HG02973 (cell line): ENCODE results near the gene SEMA6B.

Experiments
- ATAC-seq: cut with Tn5 transposase; IDR thresholded peaks from one replicate; pipeline ENCODE4 v1.9.1; 2021; ENCODE audit warnings: moderate library complexity; ENCODE audit not compliant: unreplicated experiment

SEMA6B gene

DNA sequence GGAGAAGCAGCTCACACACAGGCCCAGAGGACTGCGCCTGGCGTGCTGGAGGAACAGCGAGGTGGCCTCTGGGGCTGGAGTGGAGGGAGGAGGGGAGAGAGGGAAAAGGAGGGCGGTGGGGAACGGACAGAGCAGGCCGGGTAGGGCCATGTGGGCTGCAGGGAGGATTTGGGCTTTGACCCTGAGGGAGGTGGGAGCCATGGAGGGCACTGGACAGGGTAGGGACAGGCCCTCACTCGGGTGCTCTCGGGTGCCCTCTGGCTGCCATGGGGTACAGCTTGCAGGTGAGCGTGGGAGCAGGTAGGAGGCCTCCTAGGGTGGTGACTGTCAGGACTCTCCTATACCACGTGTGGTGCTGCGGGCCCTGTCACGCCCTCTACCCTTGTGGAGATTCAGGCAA is 64.0 kb downstream of the SEMA6B start:
- ATAC-seq = no peak

DNA sequence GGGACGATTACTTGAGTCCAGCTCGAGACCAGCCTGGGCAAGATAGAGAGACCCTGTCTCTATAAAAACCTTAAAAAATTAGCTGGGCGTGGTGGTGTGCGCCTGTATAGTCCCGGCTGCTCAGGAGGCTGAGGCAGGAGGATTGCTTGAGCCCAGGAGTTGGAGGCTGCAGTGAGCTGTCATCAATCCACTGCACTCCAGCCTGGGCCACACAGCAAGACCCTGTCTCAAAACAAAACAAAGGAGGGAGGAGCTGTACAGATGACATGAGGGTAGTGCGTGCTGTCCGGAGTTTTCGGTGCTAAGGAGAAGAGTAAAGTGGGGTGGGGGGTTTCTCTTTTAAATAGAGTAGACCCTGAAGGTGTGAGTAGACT is 64.8 kb downstream of the SEMA6B start:
- ATAC-seq = no peak

- no peak for ATAC-seq
These were observed 65.4 kb downstream of the SEMA6B start for GRCh38 chr19:4493929-4494690.

DNA sequence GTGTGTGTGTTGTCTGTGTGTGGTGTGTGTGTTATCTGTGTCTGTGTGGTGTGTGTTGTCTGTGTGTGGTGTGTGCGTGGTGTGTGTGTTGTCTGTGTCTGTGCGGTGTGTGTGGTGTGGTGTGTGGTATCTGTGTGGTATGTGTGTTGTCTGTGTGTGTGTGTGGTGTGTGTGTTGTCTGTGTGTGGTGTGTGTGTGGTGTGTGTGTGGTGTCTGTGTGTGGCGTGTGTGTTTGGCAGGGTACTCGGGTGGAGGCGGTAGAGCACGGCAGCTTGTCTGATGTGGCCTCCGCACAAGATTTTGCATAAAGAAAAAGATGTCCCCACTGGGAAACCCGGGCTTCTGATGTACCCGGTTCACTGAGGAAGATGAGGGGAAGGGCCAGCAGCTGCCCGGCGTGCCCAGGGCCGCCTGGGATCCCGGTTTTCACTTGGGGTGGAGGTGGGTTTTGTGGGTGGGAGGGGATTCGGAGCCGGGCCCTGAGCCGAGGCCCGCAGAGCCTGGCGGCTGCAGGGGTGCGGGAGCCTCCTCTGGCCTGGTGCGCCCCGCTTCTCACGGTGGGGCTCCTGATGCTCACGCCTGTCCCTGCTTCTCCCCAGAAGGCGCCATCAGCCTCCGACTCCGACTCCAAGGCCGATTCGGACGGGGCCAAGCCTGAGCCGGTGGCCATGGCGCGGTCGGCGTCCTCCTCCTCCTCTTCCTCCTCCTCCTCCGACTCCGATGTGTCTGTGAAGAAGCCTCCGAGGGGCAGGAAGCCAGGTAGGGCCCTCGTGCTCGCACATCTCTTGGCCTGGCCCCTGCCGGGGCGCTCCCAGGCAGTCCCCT is 66.2 kb downstream of the SEMA6B start:
- no peak for ATAC-seq
